ENCODE measurements around the gene NUP58. TPM values are rescaled to one million over a fixed set of nuclear protein-coding genes. Genes with fewer than 3 reads are reported as not detected.

Gene NUP58
- total and polyA plus RNA-seq, 2 experiments from 2014 or later = 22.6 to 54.8 TPM

DNA sequence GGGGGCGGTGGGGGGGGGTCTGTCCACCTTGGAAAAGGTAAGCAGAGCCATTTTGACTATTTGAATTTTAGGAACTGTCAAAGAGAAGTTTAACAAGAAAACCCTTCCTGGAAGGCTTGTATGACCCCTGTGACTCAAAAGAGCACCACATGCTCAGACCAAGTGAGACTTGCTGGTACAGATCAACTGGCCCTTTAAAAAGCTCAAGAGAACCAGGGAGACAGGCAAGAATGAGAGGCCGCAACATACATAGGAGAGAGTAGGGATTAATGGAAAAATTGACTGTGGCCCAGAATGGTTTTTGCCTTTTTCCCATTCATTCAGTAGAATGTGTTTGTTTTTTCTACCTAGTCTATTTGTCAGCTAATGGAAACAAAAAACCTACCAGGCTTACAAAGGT, 44.2 kb downstream of the NUP58 start:
- H3K36me3 ChIP-seq (ENCODE audit: low read depth) = peaks cover 5% of the 10 kb centered on the region; the same call in 1 of the 2 replicates
- TF ChIP-seq EZH2phosphoT487 (IDR thresholded peaks at IDR 0.05; ENCODE audit: insufficient read depth, low read depth) (no peak), EZH2 (IDR thresholded peaks at IDR 0.05; ENCODE audit: insufficient read depth, poor library complexity, severe bottlenecking) (no peak)
- H3K4me2 ChIP-seq (ENCODE audit: unreplicated experiment) = no peak overlapping the region
- WGBS, 2 experiments (ENCODE audit: low coverage in 1 of 2, low lambda C conversion rate in 2 of 2, missing lambda C conversion rate in 2 of 2) = 94 to 95% methylated on average over 2 of the region's 2 CpGs
- H3K27ac ChIP-seq = no peak overlapping the region
- no peak for DNase-seq
- in situ Hi-C loops (cut with MboI) = no loop called here
- H3K27me3 ChIP-seq (replicated peaks; ENCODE audit: insufficient read depth) = no peaks in the 10 kb centered on the region
- H3F3A ChIP-seq (ENCODE audit: insufficient read depth) = peaks cover 10% of the 10 kb centered on the region; the same call in 1 of the 2 replicates
- H3K79me2 ChIP-seq (ENCODE audit: insufficient read depth) = no peaks in the 10 kb centered on the region
- no peak overlapping the region for H3K9ac ChIP-seq
- no peak overlapping the region for H2AFZ ChIP-seq
- H3K9me3 ChIP-seq (ENCODE audit: low read depth) = no peaks in the 10 kb centered on the region
- H3K9me2 ChIP-seq (ENCODE audit: insufficient read depth) = no peaks in the 10 kb centered on the region
- H4K20me1 ChIP-seq (ENCODE audit: insufficient read depth) = no peaks in the 10 kb centered on the region
- H3K4me3 ChIP-seq = no peak overlapping the region
- no peaks in the 10 kb centered on the region for H3K4me1 ChIP-seq (ENCODE audit: insufficient read depth)

- Histone ChIP-seq H3K4me3 (no peak overlapping the region), H3K9me2 (ENCODE audit: insufficient read depth) (no peaks in the 10 kb centered on the region), H3K27ac (no peak overlapping the region), H3K27me3 (replicated peaks; ENCODE audit: insufficient read depth) (no peaks in the 10 kb centered on the region), H3K4me2 (ENCODE audit: unreplicated experiment) (no peak overlapping the region), H3K79me2 (ENCODE audit: insufficient read depth) (no peaks in the 10 kb centered on the region), H3K9ac (no peak overlapping the region), H3K4me1 (ENCODE audit: insufficient read depth) (no peaks in the 10 kb centered on the region), H4K20me1 (ENCODE audit: insufficient read depth) (no peaks in the 10 kb centered on the region), H3F3A (ENCODE audit: insufficient read depth) (peaks cover 10% of the 10 kb centered on the region; the same call in 1 of the 2 replicates), H3K9me3 (ENCODE audit: low read depth) (no peaks in the 10 kb centered on the region), H2AFZ (no peak overlapping the region), H3K36me3 (ENCODE audit: low read depth) (no peaks in the 10 kb centered on the region)
- WGBS, 2 experiments (ENCODE audit: low coverage in 1 of 2, low lambda C conversion rate in 2 of 2, missing lambda C conversion rate in 2 of 2) = 78 to 81% methylated on average over 2 of the region's 2 CpGs
- TF ChIP-seq EZH2phosphoT487 (IDR thresholded peaks at IDR 0.05; ENCODE audit: insufficient read depth, low read depth) (no peak), EZH2 (IDR thresholded peaks at IDR 0.05; ENCODE audit: insufficient read depth, poor library complexity, severe bottlenecking) (no peak)
- no peak for DNase-seq
- in situ Hi-C loops (cut with MboI) = no loop called here
These were observed 45.7 kb downstream of the NUP58 start for GRCh38 chr13:25347151-25347550.

DNA sequence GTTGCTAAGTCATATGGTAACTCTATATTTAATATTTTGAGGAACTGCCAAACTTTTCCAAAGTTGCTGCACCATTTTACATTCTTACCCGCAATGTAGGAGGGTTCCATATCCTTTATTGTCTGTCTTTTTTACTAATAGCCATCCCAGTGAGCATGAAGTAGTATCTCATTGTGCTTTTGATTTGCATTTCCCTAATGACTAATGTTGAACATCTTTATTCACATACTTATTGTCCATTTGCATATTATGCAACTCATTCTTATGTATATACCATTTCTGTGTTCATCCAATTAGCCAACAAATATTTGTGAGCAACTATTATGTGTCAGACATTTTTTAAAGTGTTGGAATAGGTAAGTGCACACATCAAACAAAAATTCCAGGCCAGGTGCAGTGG, 50.0 kb downstream of the NUP58 start:
- H3K4me3 ChIP-seq = no peak overlapping the region
- no peaks in the 10 kb centered on the region for H3K79me2 ChIP-seq (ENCODE audit: insufficient read depth)
- no peak overlapping the region for H2AFZ ChIP-seq
- in situ Hi-C loops (cut with MboI) = no loop called here
- H3K9me3 ChIP-seq (ENCODE audit: low read depth) = no peaks in the 10 kb centered on the region
- no peaks in the 10 kb centered on the region for H4K20me1 ChIP-seq (ENCODE audit: insufficient read depth)
- H3K27me3 ChIP-seq (replicated peaks; ENCODE audit: insufficient read depth) = peaks cover 20% of the 10 kb centered on the region
- H3F3A ChIP-seq (ENCODE audit: insufficient read depth) = no peaks in the 10 kb centered on the region
- 0 to 4% methylated on average over 1 of the region's 1 CpG for WGBS, 2 experiments (ENCODE audit: low coverage in 1 of 2, low lambda C conversion rate in 2 of 2, missing lambda C conversion rate in 2 of 2)
- TF ChIP-seq EZH2 (IDR thresholded peaks at IDR 0.05; ENCODE audit: insufficient read depth, poor library complexity, severe bottlenecking) (no peak), EZH2phosphoT487 (IDR thresholded peaks at IDR 0.05; ENCODE audit: insufficient read depth, low read depth) (no peak)
- H3K9ac ChIP-seq = no peak overlapping the region
- no peaks in the 10 kb centered on the region for H3K9me2 ChIP-seq (ENCODE audit: insufficient read depth)
- no peaks in the 10 kb centered on the region for H3K4me1 ChIP-seq (ENCODE audit: insufficient read depth)
- H3K36me3 ChIP-seq (ENCODE audit: low read depth) = no peaks in the 10 kb centered on the region
- no peak overlapping the region for H3K27ac ChIP-seq
- DNase-seq = no peak
- no peak overlapping the region for H3K4me2 ChIP-seq (ENCODE audit: unreplicated experiment)

DNA sequence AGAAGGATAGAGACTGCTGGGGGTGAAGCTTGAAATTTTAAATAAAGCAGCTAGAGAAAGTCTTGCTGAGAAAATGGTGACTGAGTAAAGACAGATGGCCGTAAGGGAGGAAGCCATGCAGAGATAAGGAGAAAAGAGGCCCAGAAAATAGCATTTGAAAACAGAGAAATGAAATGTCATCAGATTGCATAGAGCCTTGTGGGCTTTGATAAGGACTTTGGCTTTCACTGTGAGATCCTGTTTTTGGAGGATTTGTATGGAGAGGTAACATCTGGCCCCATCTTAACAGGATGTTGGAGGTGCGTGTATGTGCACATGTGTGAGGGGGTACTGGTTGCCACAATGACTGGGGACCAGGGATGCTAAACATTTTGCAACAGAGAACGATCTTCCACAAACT, 50.8 kb downstream of the NUP58 start:
- in situ Hi-C loops (cut with MboI) = no loop called here
- Histone ChIP-seq H3K79me2 (ENCODE audit: insufficient read depth) (no peaks in the 10 kb centered on the region), H4K20me1 (ENCODE audit: insufficient read depth) (no peaks in the 10 kb centered on the region), H3K36me3 (ENCODE audit: low read depth) (no peaks in the 10 kb centered on the region), H3K4me3 (no peak overlapping the region), H3F3A (ENCODE audit: insufficient read depth) (no peaks in the 10 kb centered on the region), H3K27ac (no peak overlapping the region), H3K9ac (no peak overlapping the region), H3K27me3 (replicated peaks; ENCODE audit: insufficient read depth) (peaks cover 20% of the 10 kb centered on the region), H3K9me2 (ENCODE audit: insufficient read depth) (no peaks in the 10 kb centered on the region), H3K4me1 (ENCODE audit: insufficient read depth) (no peaks in the 10 kb centered on the region), H3K4me2 (ENCODE audit: unreplicated experiment) (no peak overlapping the region), H2AFZ (no peak overlapping the region), H3K9me3 (ENCODE audit: low read depth) (no peaks in the 10 kb centered on the region)
- TF ChIP-seq EZH2phosphoT487 (IDR thresholded peaks at IDR 0.05; ENCODE audit: insufficient read depth, low read depth) (no peak), EZH2 (IDR thresholded peaks at IDR 0.05; ENCODE audit: insufficient read depth, poor library complexity, severe bottlenecking) (no peak)
- no peak for DNase-seq
- WGBS, 2 experiments (ENCODE audit: low coverage in 1 of 2, low lambda C conversion rate in 2 of 2, missing lambda C conversion rate in 2 of 2) = 34 to 41% methylated on average over 3 of the region's 3 CpGs

DNA sequence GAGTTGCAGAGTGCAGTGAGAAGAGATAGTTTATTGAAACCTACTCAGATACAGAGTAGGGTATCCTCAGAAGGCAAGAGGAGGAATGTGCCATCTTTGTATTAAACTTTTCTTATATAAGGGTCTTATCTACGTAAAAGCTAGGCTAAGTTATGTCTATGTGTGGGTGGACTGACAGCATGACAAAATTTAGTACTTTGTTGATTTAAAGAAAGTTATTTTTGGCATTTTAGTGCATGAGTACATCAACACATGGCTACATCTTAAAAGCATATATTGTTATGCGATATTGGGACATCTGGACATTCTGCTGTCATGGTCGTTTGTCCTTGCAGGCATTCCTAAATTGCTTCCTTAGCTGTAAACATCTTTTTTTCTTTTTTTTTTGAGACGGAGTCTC, 51.4 kb downstream of the NUP58 start:
- in situ Hi-C loops (cut with MboI) = no loop called here
- DNase-seq = no peak
- 36 to 47% methylated on average over 4 of the region's 4 CpGs for WGBS, 2 experiments (ENCODE audit: low coverage in 1 of 2, low lambda C conversion rate in 2 of 2, missing lambda C conversion rate in 2 of 2)

More for the DNA sequence above, 51.4 kb downstream of the NUP58 start:
- no peaks in the 10 kb centered on the region for H3F3A ChIP-seq (ENCODE audit: insufficient read depth)
- no peak overlapping the region for H3K4me2 ChIP-seq (ENCODE audit: unreplicated experiment)
- no peak overlapping the region for H3K4me3 ChIP-seq
- no peak overlapping the region for H3K27ac ChIP-seq
- no peak overlapping the region for H2AFZ ChIP-seq
- no peaks in the 10 kb centered on the region for H3K9me3 ChIP-seq (ENCODE audit: low read depth)
- no peaks in the 10 kb centered on the region for H3K9me2 ChIP-seq (ENCODE audit: insufficient read depth)
- no peak overlapping the region for H3K9ac ChIP-seq
- TF ChIP-seq EZH2 (IDR thresholded peaks at IDR 0.05; ENCODE audit: insufficient read depth, poor library complexity, severe bottlenecking) (no peak), EZH2phosphoT487 (IDR thresholded peaks at IDR 0.05; ENCODE audit: insufficient read depth, low read depth) (no peak)
- no peaks in the 10 kb centered on the region for H3K36me3 ChIP-seq (ENCODE audit: low read depth)
- no peaks in the 10 kb centered on the region for H4K20me1 ChIP-seq (ENCODE audit: insufficient read depth)
- peaks cover 20% of the 10 kb centered on the region for H3K27me3 ChIP-seq (replicated peaks; ENCODE audit: insufficient read depth)
- H3K79me2 ChIP-seq (ENCODE audit: insufficient read depth) = no peaks in the 10 kb centered on the region
- H3K4me1 ChIP-seq (ENCODE audit: insufficient read depth) = no peaks in the 10 kb centered on the region
